ENCODE measurements around the gene NANOS2. TPM values are rescaled to one million over a fixed set of nuclear protein-coding genes. Genes with fewer than 3 reads are reported as not detected.

NANOS2 gene
- total and polyA plus RNA-seq, 4 donors = not detected

GRCh38 chr19:45952686-45953505 is 38.3 kb upstream of the NANOS2 start:
- Histone ChIP-seq H3K4me1 (ENCODE audit: control insufficient read depth in 4 of 4, insufficient read depth in 4 of 4, low read length in 3 of 4) (peaks cover 0 to 7% (median 3%) of the 10 kb centered on the region in 4 donors), H3K27me3 (ENCODE audit: control insufficient read depth in 4 of 4, insufficient read depth in 4 of 4, low read length in 3 of 4) (peaks cover 0 to 4% (median 0%) of the 10 kb centered on the region in 4 donors), H3K27ac (ENCODE audit: low read depth in 1 of 2, low read length in 2 of 2) (no peak overlapping the region), H3K36me3 (ENCODE audit: control insufficient read depth in 4 of 4, insufficient read depth in 3 of 4, low read depth in 1 of 4, low read length in 3 of 4) (no peaks in the 10 kb centered on the region), H3K9me3 (ENCODE audit: control insufficient read depth in 4 of 4, low read length in 3 of 4) (peaks cover 0 to 7% (median 3%) of the 10 kb centered on the region in 4 donors), H3K4me3 (ENCODE audit: low read depth in 1 of 3, low read length in 3 of 3) (peak overlapping the region in 1 of 3 donors; percentile 5), H3K9ac (ENCODE audit: low read depth in 1 of 2, low read length in 2 of 2) (no peak overlapping the region)
- TF ChIP-seq ATF3 (IDR thresholded peaks at IDR 0.05) = no peak
- no peak for TF ChIP-seq RAD21 (IDR thresholded peaks at IDR 0.05)
- no peak for TF ChIP-seq EGR1 (IDR thresholded peaks at IDR 0.05; ENCODE audit: low read depth in 2 of 2)
- no peak for TF ChIP-seq NR2F2 (IDR thresholded peaks at IDR 0.05)
- no peak for TF ChIP-seq ZBTB33 (IDR thresholded peaks at IDR 0.05)
- peak; percentile 56 to 69 for TF ChIP-seq GABPA (IDR thresholded peaks at IDR 0.05 in 1 of 2, conservative IDR thresholded peaks at IDR 0.05 in 1 of 2)
- TF ChIP-seq YY1 (IDR thresholded peaks at IDR 0.05) = no peak
- TF ChIP-seq SP1 (IDR thresholded peaks at IDR 0.05) = no peak
- TF ChIP-seq MAX (IDR thresholded peaks at IDR 0.05) = no peak
- no peak for TF ChIP-seq HNF4A (conservative IDR thresholded peaks at IDR 0.05)
- no peak for TF ChIP-seq FOXA1 (IDR thresholded peaks at IDR 0.05)
- no peak for TF ChIP-seq TAF1 (conservative IDR thresholded peaks at IDR 0.05)
- TF ChIP-seq HNF4G (IDR thresholded peaks at IDR 0.05) = no peak
- no peak for TF ChIP-seq RXRA (IDR thresholded peaks at IDR 0.05)
- peak; percentile 100 for TF ChIP-seq REST (IDR thresholded peaks at IDR 0.05)
- TF ChIP-seq JUND (IDR thresholded peaks at IDR 0.05) = no peak
- TF ChIP-seq CTCF (IDR thresholded peaks at IDR 0.05; ENCODE audit: low read depth, low read length, missing input control) = no peak
- 14% methylated on average over 43 of the region's 43 CpGs for WGBS
- DNase-seq (ENCODE audit: low spot score) = peak; percentile 49
